Nephron progenitor cell (in vitro differentiated cells): ENCODE measurements around the gene SNX8.

Source experiments
- DNase-seq: peaks from one replicate; pipeline ENCODE4 v3.0.0; 2021
- H3K27ac Mint-ChIP-seq: 2 replicates; pipeline ENCODE4 v1.8.0; 2021; ENCODE audit warnings: mild to moderate bottlenecking, moderate library complexity, mixed read lengths
- H3K27me3 Mint-ChIP-seq: 2 replicates; pipeline ENCODE4 v1.8.0; 2021; ENCODE audit warnings: mild to moderate bottlenecking, low read depth, mixed read lengths; ENCODE audit not compliant: poor library complexity
- H3K36me3 Mint-ChIP-seq: 2 replicates; pipeline ENCODE4 v1.8.0; 2021; ENCODE audit warnings: low read depth, mixed read lengths
- H3K4me1 Mint-ChIP-seq: 2 replicates; pipeline ENCODE4 v1.8.0; 2021; ENCODE audit warnings: mixed read lengths
- H3K4me3 Mint-ChIP-seq: 2 replicates; pipeline ENCODE4 v1.8.0; 2021; ENCODE audit warnings: mild to moderate bottlenecking, moderate library complexity, mixed read lengths
- H3K9me3 Mint-ChIP-seq: 2 replicates; pipeline ENCODE4 v1.8.0; 2021; ENCODE audit warnings: mild to moderate bottlenecking, moderate library complexity, mixed read lengths
- TF ChIP-seq, protein P1 (sequence below): fragments of 200-600 bp; sonication (generic); IDR thresholded peaks from 2 replicates; pipeline ENCODE4 v1.5.0; 2021; ENCODE audit warnings: antibody characterized with exemption

The SNX8 gene

DNA sequence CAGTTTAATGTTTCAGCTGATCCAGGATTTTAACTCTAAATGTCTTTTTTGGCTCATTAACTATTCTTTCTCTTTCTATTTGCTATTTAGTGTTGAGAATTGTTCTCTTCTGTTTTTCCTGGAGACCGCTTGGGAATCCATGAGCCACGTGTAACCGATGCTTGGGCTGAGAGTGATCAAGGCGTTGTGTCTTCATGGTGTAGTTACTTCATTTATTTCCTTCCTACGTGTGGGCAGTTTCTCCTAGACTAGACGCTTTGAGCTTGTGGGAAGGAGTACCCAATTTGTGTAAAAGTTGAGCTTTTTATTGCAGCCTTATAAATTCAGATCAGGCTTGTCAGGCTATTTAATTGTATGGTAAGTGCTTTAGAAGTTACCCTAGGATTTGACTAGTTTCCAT, 43.3 kb upstream of the SNX8 start:
- peaks cover 54% of the 10 kb centered on the region for H3K4me1 Mint-ChIP-seq
- peak overlapping the region; percentile 87 for H3K27ac Mint-ChIP-seq
- peaks cover 28% of the 10 kb centered on the region for H3K36me3 Mint-ChIP-seq
- DNase-seq = no peak
- TF ChIP-seq, protein P1, sequence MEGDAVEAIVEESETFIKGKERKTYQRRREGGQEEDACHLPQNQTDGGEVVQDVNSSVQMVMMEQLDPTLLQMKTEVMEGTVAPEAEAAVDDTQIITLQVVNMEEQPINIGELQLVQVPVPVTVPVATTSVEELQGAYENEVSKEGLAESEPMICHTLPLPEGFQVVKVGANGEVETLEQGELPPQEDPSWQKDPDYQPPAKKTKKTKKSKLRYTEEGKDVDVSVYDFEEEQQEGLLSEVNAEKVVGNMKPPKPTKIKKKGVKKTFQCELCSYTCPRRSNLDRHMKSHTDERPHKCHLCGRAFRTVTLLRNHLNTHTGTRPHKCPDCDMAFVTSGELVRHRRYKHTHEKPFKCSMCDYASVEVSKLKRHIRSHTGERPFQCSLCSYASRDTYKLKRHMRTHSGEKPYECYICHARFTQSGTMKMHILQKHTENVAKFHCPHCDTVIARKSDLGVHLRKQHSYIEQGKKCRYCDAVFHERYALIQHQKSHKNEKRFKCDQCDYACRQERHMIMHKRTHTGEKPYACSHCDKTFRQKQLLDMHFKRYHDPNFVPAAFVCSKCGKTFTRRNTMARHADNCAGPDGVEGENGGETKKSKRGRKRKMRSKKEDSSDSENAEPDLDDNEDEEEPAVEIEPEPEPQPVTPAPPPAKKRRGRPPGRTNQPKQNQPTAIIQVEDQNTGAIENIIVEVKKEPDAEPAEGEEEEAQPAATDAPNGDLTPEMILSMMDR = no peak
- peaks cover 8% of the 10 kb centered on the region for H3K27me3 Mint-ChIP-seq
- no peaks in the 10 kb centered on the region for H3K9me3 Mint-ChIP-seq
- peak overlapping the region; percentile 86 for H3K4me3 Mint-ChIP-seq

DNA sequence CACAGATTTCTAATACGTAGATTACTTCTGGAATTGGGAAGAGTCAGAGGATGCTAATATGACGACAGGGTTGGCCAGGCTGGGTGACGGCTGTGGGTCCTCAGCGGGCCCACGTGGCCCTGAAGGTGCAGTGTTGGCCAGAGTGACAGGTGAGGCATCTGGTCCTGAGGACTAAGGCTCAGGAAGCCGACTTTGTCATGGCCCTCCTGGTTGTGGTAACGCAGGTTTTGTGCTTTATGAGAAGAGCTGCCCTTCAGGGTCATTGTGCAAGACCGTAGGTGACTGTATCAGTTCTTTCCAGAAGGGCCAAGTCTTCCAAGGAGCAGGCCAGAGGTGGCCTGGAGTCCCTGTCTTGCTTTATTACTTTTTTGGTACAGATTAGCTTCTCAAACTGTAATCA, 42.9 kb upstream of the SNX8 start:
- Mint-ChIP-seq H3K36me3 (peaks cover 27% of the 10 kb centered on the region), H3K4me3 (peak overlapping the region; percentile 86), H3K27me3 (peaks cover 8% of the 10 kb centered on the region), H3K27ac (peak overlapping the region; percentile 87), H3K4me1 (peaks cover 54% of the 10 kb centered on the region), H3K9me3 (peaks cover 2% of the 10 kb centered on the region)
- DNase-seq = no peak
- TF ChIP-seq, protein P1 = no peak

GRCh38 chr7:2355705-2356008, 41.4 kb upstream of the SNX8 start:
- TF ChIP-seq, protein P1 = no peak
- H3K27ac Mint-ChIP-seq = peak overlapping the region; percentile 94
- H3K9me3 Mint-ChIP-seq = peaks cover 3% of the 10 kb centered on the region

GRCh38 chr7:2354939-2355704, 40.9 kb upstream of the SNX8 start:
- peak; percentile 39 for DNase-seq

More at GRCh38 chr7:2355705-2356008, 41.4 kb upstream of the SNX8 start:
- no peak for DNase-seq
- peaks cover 51% of the 10 kb centered on the region for H3K4me1 Mint-ChIP-seq
- H3K27me3 Mint-ChIP-seq = peaks cover 8% of the 10 kb centered on the region
- H3K36me3 Mint-ChIP-seq = peaks cover 25% of the 10 kb centered on the region
- H3K4me3 Mint-ChIP-seq = peak overlapping the region; percentile 86

DNA sequence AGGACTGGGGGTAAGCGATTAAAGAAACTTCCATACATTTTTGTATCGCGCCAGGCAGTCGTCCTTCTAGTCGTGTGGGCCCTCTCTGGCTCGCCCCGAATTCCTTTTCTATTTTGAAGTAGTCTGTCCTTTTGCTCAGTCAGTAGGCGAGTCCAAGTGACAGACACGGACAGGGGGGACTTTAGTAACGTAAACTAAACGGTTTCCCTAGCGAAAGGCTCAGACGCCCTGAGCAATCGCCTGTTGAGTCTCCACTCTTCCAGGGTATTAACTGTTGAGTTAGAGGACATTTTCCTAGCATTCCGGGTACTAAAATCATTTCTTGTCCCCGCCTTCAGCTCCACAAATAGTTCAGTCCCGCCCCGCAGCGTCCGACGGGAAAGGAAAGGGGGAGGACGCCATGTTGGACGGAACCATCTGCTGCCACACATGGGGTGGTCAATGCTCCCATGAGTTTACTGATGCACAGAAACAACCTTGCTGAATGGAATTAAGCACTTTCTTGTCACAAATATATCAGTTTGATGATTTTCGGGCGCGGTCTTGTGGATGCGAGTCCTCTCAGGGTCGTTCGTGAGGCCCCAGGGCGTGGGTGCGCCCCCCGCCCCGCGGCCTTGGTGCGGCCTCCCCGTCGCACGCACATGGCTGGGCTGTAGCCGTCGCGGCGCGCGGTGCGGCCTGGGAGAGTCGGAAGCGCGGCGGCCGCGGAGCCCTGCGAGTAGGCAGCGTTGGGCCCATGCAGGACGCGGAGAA, 40.1 kb upstream of the SNX8 start, which contains the start of gene EIF3B:
Gene EIF3B, plus strand, starts transcription at position 642 of the 753 bp plus-strand sequence. Its CDS starts 95 bp downstream, at position 737.
- Mint-ChIP-seq H3K4me1 (peaks cover 38% of the 10 kb centered on the region), H3K9me3 (peaks cover 3% of the 10 kb centered on the region), H3K36me3 (peaks cover 14% of the 10 kb centered on the region), H3K27me3 (peaks cover 5% of the 10 kb centered on the region), H3K27ac (peak within 1 kb of the TSS; percentile 100), H3K4me3 (peak within 1 kb of the TSS; percentile 95)
- TF ChIP-seq, protein P1 = no peak
- DNase-seq = peak; percentile 84

More at GRCh38 chr7:2354939-2355704, 40.9 kb upstream of the SNX8 start:
- Mint-ChIP-seq H3K4me3 (peak overlapping the region; percentile 95), H3K27ac (peak overlapping the region; percentile 94), H3K36me3 (peaks cover 20% of the 10 kb centered on the region), H3K4me1 (peaks cover 46% of the 10 kb centered on the region), H3K9me3 (peaks cover 3% of the 10 kb centered on the region), H3K27me3 (peaks cover 7% of the 10 kb centered on the region)
- TF ChIP-seq, protein P1 = no peak
